ENCODE data around the gene GATAD2B.

The GATAD2B gene

GRCh38 chr1:153833171-153833570, 89.6 kb downstream of the GATAD2B start:
- no peak for DNase-seq (ENCODE audit: low read depth)

GRCh38 chr1:153832293-153832692, 90.5 kb downstream of the GATAD2B start:
- no peak for DNase-seq (ENCODE audit: low read depth)

GRCh38 chr1:153831026-153831425, 91.7 kb downstream of the GATAD2B start:
- DNase-seq (ENCODE audit: low read depth): no peak

GRCh38 chr1:153827168-153827964, 95.4 kb downstream of the GATAD2B start:
- no peak for DNase-seq (ENCODE audit: low read depth)

- DNase-seq (ENCODE audit: low read depth): no peak
Observed at GRCh38 chr1:153818876-153819275, 103.9 kb downstream of the GATAD2B start.

- no peak for DNase-seq (ENCODE audit: low read depth)
Observed at GRCh38 chr1:153816283-153816889, 106.4 kb downstream of the GATAD2B start.

- no peak for DNase-seq (ENCODE audit: low read depth)
Observed at GRCh38 chr1:153805886-153806719, 116.7 kb downstream of the GATAD2B start.

GRCh38 chr1:153805042-153805745, 117.6 kb downstream of the GATAD2B start:
- DNase-seq (ENCODE audit: low read depth): peak; percentile 51

GRCh38 chr1:153804112-153804511, 118.7 kb downstream of the GATAD2B start:
- no peak for DNase-seq (ENCODE audit: low read depth)

GRCh38 chr1:153803470-153804056, 119.2 kb downstream of the GATAD2B start:
- no peak for DNase-seq (ENCODE audit: low read depth)

GRCh38 chr1:153801786-153802697, 120.7 kb downstream of the GATAD2B start:
- DNase-seq (ENCODE audit: low read depth): no peak

GRCh38 chr1:153801028-153801625, 121.6 kb downstream of the GATAD2B start:
- DNase-seq (ENCODE audit: low read depth): no peak

GRCh38 chr1:153800516-153800915, 122.3 kb downstream of the GATAD2B start:
- DNase-seq (ENCODE audit: low read depth): no peak

- no peak for DNase-seq (ENCODE audit: low read depth)
Observed at GRCh38 chr1:153799566-153800465, 123.0 kb downstream of the GATAD2B start.

GRCh38 chr1:153799016-153799415, 123.8 kb downstream of the GATAD2B start:
- no peak for DNase-seq (ENCODE audit: low read depth)

GRCh38 chr1:153798468-153798780, 124.3 kb downstream of the GATAD2B start:
- DNase-seq (ENCODE audit: low read depth): no peak

GRCh38 chr1:153796786-153797659, 125.7 kb downstream of the GATAD2B start:
- no peak for DNase-seq (ENCODE audit: low read depth)

All from HS-27A (cell line).